Mucosa of descending colon (tissue), 3 donors: ENCODE data around the gene LILRB3. TPM values are rescaled to one million over a fixed set of nuclear protein-coding genes. Genes with fewer than 3 reads are reported as not detected.
A peak's percentile ranks its signal among the peaks of the same experiment; 100 is the strongest.
"Not testable (repeated sequence)": the region's sequence is repeated elsewhere in the genome, so short reads cannot be mapped to it uniquely, and the experiment has no call there.

Source experiments
- ATAC-seq: fragments of 200-7000 bp; cut with Tn5 transposase; one replicate; pipeline ENCODE4 v1.9.1; 2020; ENCODE audit warnings: mild to moderate bottlenecking, moderate library complexity
- DNase-seq, 3 donors: peaks; one replicate each; pipeline ENCODE4 v3.0.0-alpha.2; 2020
- H3K36me3 ChIP-seq: fragments of 200-600 bp; one replicate; pipeline ENCODE4 v1.8.0; 2021; ENCODE audit warnings: low read depth, mild to moderate bottlenecking
- H3K4me1 ChIP-seq: fragments of 200-600 bp; one replicate; pipeline ENCODE4 v1.8.0; 2021; ENCODE audit warnings: low read depth, mild to moderate bottlenecking
- H3K4me3 ChIP-seq: fragments of 200-600 bp; one replicate; pipeline ENCODE4 v1.8.0; 2021; ENCODE audit warnings: mild to moderate bottlenecking
- H3K9me3 ChIP-seq: fragments of 200-600 bp; one replicate; pipeline ENCODE4 v1.8.0; 2021; ENCODE audit warnings: mild to moderate bottlenecking
- CTCF ChIP-seq: fragments of 200-600 bp; IDR thresholded peaks from one replicate; pipeline ENCODE4 v1.8.0; 2022; ENCODE audit warnings: antibody characterized with exemption, mild to moderate bottlenecking
- intact Hi-C, 2 donors: fragments of 100-400 bp; cut with DNase I in 1 of 2; cut with micrococcal nuclease in 1 of 2; formaldehyde crosslinking; loops; one replicate each; pipeline versions ENCODE4 v1.11.0 to v1.11.1; 2022; cut with DNase I, micrococcal nuclease
- total RNA-seq, 3 donors: library from RNA; stranded (reverse); fragmentation: NEBNext Ultra II Directional in 2 of 3; extraction: Animal tissue kit (Norgen Biotek cat#: 25700) in 2 of 3; gene quantifications; one replicate each; pipeline versions ENCODE4 v1.2.1 to v1.2.4, GENCODE V29; 2021 to 2023
- donor health status: DM: no; HTN: no; CAD: no; lungs with moderate emphysema.
- donor health status: DM: no; HTN: no; CAD: no.
- donor health status: DM: no; HTN: yes; CAD: no.

Gene LILRB3
- total RNA-seq, 3 donors from 2014 or later, result 0.67 to 7.7 (median 4.3) TPM

GRCh38 chr19:54188215-54188871, 34.5 kb downstream of the LILRB3 start:
- DNase-seq, result peak; percentile 55 to 65 (median 64)
- H3K9me3 ChIP-seq, result no peaks in the 10 kb centered on the region
- peaks cover 17% of the 10 kb centered on the region for H3K36me3 ChIP-seq
- intact Hi-C loops, result no loop called here
- ATAC-seq, result no peak
- TF ChIP-seq CTCF, result no peak
- H3K4me1 ChIP-seq, result peaks cover 29% of the 10 kb centered on the region
- peak overlapping the region; percentile 45 for H3K4me3 ChIP-seq

GRCh38 chr19:54186934-54187381, 35.8 kb downstream of the LILRB3 start:
- Histone ChIP-seq H3K4me1 (peaks cover 27% of the 10 kb centered on the region), H3K9me3 (no peaks in the 10 kb centered on the region), H3K4me3 (no peak overlapping the region), H3K36me3 (peaks cover 15% of the 10 kb centered on the region)
- ATAC-seq (peak; percentile 3), DNase-seq (peak; percentile 90 to 91 (median 90))
- TF ChIP-seq CTCF, result no peak
- intact Hi-C loops, result no loop called here

GRCh38 chr19:54186351-54186750, 36.5 kb downstream of the LILRB3 start:
- no peak overlapping the region for H3K4me3 ChIP-seq
- H3K36me3 ChIP-seq, result peaks cover 15% of the 10 kb centered on the region
- TF ChIP-seq CTCF, result no peak
- H3K9me3 ChIP-seq, result no peaks in the 10 kb centered on the region
- intact Hi-C loops, result no loop called here
- H3K4me1 ChIP-seq, result peaks cover 22% of the 10 kb centered on the region
- DNase-seq, result peak in 2 of 3 donors; percentile 24 to 50
- no peak for ATAC-seq

- peak in 1 of 3 donors; percentile 36 for DNase-seq
- no peak for TF ChIP-seq CTCF
- Histone ChIP-seq H3K36me3 (no peaks in the 10 kb centered on the region), H3K4me1 (peaks cover 25% of the 10 kb centered on the region), H3K4me3 (no peak overlapping the region), H3K9me3 (no peaks in the 10 kb centered on the region)
- ATAC-seq, result no peak
- intact Hi-C loops, result no loop called here
Observed at GRCh38 chr19:54183431-54183830, 39.4 kb downstream of the LILRB3 start.

GRCh38 chr19:54181894-54182293, 40.9 kb downstream of the LILRB3 start:
- H3K4me3 ChIP-seq, ATAC-seq, DNase-seq, intact Hi-C loops, H3K9me3 ChIP-seq, H3K36me3 ChIP-seq: not testable (repeated sequence)
- peaks cover 12% of the 10 kb centered on the region for H3K4me1 ChIP-seq

GRCh38 chr19:54180691-54181091, 42.1 kb downstream of the LILRB3 start:
- intact Hi-C loops, result no loop called here
- Histone ChIP-seq H3K36me3 (no peaks in the 10 kb centered on the region), H3K4me1 (peaks cover 8% of the 10 kb centered on the region), H3K4me3 (no peak overlapping the region), H3K9me3 (no peaks in the 10 kb centered on the region)
- no peak for TF ChIP-seq CTCF
- DNase-seq, result peak in 2 of 3 donors; percentile 37 to 53
- no peak for ATAC-seq
